Measurements from ENCODE around the gene CDC14B.
"Not testable (repeated sequence)": the region's sequence is repeated elsewhere in the genome, so short reads cannot be mapped to it uniquely, and the experiment has no call there.

CDC14B gene

DNA sequence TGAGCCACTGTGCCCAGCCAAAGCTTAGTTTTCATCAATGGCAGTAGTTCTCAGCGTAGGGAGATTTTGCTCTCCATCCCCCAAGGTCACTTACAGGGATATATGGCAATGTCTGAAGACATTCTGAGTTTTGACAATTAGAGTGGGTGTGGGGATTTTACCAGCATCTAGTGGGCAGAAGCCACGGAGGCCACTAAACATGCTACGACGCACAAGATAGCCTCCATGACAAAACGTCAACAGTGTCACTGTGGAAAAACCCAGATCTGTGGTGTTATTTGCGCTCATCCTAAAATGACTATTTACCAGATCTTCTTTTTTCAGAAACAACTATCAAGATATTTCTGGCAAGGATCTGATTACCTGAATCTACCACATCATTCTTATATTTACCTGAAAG is 68.2 kb downstream of the CDC14B start:
- in situ Hi-C loops (cut with MboI; ENCODE audit: low sequenced_read_pairs, unreplicated experiment): no loop called here
- DNase-seq (ENCODE audit: low spot score): no peak

DNA sequence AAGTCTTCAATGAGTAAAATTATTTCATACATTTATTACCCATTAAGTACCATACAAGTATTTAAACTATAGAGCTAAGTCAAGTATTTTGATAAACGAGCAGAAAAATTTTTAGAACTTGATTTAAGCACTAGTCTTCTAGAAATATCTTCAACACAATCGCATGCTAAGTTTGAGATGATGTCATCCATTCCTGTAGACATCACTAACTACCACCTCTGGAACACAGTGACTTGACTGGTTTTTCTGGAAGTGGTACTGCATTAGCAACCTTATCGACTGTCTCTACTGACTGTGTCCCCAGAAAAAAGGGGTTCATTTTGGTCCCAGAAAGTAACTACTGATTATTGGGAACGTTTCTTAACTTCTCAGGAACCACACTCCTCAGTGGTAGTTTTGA is 69.0 kb downstream of the CDC14B start:
- in situ Hi-C loops (cut with MboI; ENCODE audit: low sequenced_read_pairs, unreplicated experiment): no loop called here
- TF ChIP-seq, protein P1, sequence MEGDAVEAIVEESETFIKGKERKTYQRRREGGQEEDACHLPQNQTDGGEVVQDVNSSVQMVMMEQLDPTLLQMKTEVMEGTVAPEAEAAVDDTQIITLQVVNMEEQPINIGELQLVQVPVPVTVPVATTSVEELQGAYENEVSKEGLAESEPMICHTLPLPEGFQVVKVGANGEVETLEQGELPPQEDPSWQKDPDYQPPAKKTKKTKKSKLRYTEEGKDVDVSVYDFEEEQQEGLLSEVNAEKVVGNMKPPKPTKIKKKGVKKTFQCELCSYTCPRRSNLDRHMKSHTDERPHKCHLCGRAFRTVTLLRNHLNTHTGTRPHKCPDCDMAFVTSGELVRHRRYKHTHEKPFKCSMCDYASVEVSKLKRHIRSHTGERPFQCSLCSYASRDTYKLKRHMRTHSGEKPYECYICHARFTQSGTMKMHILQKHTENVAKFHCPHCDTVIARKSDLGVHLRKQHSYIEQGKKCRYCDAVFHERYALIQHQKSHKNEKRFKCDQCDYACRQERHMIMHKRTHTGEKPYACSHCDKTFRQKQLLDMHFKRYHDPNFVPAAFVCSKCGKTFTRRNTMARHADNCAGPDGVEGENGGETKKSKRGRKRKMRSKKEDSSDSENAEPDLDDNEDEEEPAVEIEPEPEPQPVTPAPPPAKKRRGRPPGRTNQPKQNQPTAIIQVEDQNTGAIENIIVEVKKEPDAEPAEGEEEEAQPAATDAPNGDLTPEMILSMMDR (IDR thresholded peaks at IDR 0.05; ENCODE audit: borderline replicate concordance, control extremely low read depth, extremely low read depth, insufficient read depth, missing control alignments): no peak
- DNase-seq (ENCODE audit: low spot score): no peak

More for the DNA sequence above, 68.2 kb downstream of the CDC14B start:
- TF ChIP-seq, protein P1 (IDR thresholded peaks at IDR 0.05; ENCODE audit: borderline replicate concordance, control extremely low read depth, extremely low read depth, insufficient read depth, missing control alignments): no peak

DNA sequence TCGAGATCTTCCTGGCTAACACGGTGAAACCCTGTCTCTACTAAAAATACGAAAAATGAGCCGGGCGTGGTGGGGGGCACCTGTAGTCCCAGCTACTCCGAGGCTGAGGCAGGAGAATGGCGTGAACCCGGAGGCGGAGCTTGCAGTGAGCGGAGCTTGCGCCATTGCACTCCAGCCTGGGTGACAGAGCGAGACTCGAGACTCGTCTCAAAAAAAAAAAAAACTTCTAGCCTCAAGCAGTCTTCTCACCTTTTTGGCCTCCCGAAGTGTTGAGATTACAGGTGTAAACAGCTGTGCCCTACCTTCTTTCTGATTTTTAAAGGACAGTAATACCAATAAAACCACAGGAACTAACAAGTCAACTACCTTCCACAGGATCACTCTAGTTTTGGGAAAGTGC is 76.5 kb downstream of the CDC14B start:
- in situ Hi-C loops (cut with MboI; ENCODE audit: low sequenced_read_pairs, unreplicated experiment); DNase-seq (ENCODE audit: low spot score): not testable (repeated sequence)

DNA sequence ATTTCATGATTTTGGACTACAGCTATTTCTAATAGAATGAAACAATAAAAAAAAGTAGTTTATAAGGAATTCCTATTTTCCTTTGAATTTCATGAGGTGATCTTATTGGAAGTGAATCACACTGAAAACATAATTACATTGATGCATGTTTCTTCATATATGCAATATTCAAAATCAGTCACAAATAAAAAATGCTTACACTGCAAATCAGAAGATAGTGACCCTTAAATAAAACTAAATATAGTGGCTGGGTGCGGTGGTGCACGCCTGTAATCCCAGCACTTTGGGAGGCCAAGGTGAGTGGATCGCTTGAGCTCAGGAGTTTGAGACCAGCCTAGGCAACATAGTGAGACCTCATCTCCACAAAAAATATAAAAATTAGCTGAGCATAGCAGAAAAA is 79.5 kb downstream of the CDC14B start:
- in situ Hi-C loops (cut with MboI; ENCODE audit: low sequenced_read_pairs, unreplicated experiment): no loop called here
- DNase-seq (ENCODE audit: low spot score): no peak
- TF ChIP-seq, protein P1 (IDR thresholded peaks at IDR 0.05; ENCODE audit: borderline replicate concordance, control extremely low read depth, extremely low read depth, insufficient read depth, missing control alignments): no peak

GRCh38 chr9:96532173-96532572 is 87.5 kb downstream of the CDC14B start:
- in situ Hi-C loops (cut with MboI; ENCODE audit: low sequenced_read_pairs, unreplicated experiment): no loop called here
- TF ChIP-seq, protein P1 (IDR thresholded peaks at IDR 0.05; ENCODE audit: borderline replicate concordance, control extremely low read depth, extremely low read depth, insufficient read depth, missing control alignments): no peak
- no peak for DNase-seq (ENCODE audit: low spot score)

DNA sequence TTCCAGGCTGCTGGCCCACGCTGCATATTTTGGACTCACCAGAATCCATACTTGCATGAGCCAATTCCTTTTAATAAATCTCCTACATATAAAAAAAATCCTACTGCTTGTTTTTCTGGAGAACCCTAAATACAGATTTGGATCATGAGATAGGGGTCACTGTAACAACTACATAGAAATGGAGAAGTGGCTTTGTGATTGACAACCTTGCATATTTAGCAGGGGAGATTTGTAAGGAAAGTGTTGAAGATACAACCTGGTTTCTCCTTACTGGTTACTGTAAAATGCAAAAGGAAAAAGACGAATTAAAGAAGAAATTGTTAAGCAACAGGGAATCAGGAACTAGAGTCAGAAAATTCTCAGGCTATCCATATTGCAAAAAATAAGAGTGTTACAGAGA is 94.9 kb downstream of the CDC14B start:
- no peak for DNase-seq (ENCODE audit: low spot score)
- in situ Hi-C loops (cut with MboI; ENCODE audit: low sequenced_read_pairs, unreplicated experiment): no loop called here
- TF ChIP-seq, protein P1 (IDR thresholded peaks at IDR 0.05; ENCODE audit: borderline replicate concordance, control extremely low read depth, extremely low read depth, insufficient read depth, missing control alignments): no peak

DNA sequence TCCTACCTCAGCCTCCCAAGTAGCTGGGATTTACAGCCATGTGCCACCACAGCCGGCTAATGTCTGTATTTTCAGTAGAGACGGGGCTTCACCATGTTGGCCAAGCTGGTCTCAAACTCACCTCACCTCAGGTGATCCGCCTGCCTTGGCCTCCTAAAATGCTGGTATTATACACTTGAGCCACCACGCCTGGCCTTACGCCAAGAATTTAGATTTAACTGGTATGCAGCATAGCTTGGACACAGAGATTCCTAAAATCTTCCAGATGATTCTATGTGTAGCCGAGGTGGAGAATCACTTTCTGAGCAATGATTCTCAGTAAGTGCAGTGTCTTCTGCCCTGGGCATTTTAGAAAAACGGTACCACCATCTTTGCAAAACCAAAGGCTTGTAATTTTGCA is 95.6 kb downstream of the CDC14B start:
- TF ChIP-seq, protein P1 (IDR thresholded peaks at IDR 0.05; ENCODE audit: borderline replicate concordance, control extremely low read depth, extremely low read depth, insufficient read depth, missing control alignments): no peak
- in situ Hi-C loops (cut with MboI; ENCODE audit: low sequenced_read_pairs, unreplicated experiment): no loop called here
- DNase-seq (ENCODE audit: low spot score): no peak
